Small intestine (tissue), 7 donors: ENCODE measurements around the gene CACNA1I. TPM values are rescaled to one million over a fixed set of nuclear protein-coding genes. Genes with fewer than 3 reads are reported as not detected.

Experiments
- DNase-seq, 2 donors: peaks; one replicate each; pipeline versions ENCODE4 v3.0.0 to v3.0.0-alpha.2; 2013
- FAIRE-seq: peaks from 2 replicates; lab custom pipeline; 2012; peaks lifted over from hg19 to GRCh38; lab: Jason Lieb, UNC
- H3K27ac ChIP-seq, 3 donors: one replicate each; pipeline ENCODE4 v1.5.1; 2013; ENCODE audit warnings: low read length in 2 of 3, mild to moderate bottlenecking in 2 of 3, control low read depth in 1 of 3, inconsistent platforms in 1 of 3, low read depth in 1 of 3, moderate library complexity in 1 of 3
- H3K27me3 ChIP-seq, 3 donors: one replicate each; pipeline ENCODE4 v1.6.1; 2013; ENCODE audit warnings: low read length in 3 of 3, inconsistent platforms in 1 of 3; ENCODE audit not compliant: control insufficient read depth in 3 of 3, insufficient read depth in 3 of 3
- H3K36me3 ChIP-seq, 3 donors: one replicate each; pipeline ENCODE4 v1.6.1; 2013; ENCODE audit warnings: low read length in 3 of 3, inconsistent platforms in 1 of 3, low read depth in 1 of 3, mild to moderate bottlenecking in 1 of 3, moderate library complexity in 1 of 3; ENCODE audit not compliant: control insufficient read depth in 3 of 3, insufficient read depth in 2 of 3
- H3K4me1 ChIP-seq, 3 donors: one replicate each; pipeline ENCODE4 v1.6.1; 2013; ENCODE audit warnings: low read length in 2 of 3, inconsistent platforms in 1 of 3, low read depth in 1 of 3, mild to moderate bottlenecking in 1 of 3, moderate library complexity in 1 of 3; ENCODE audit not compliant: control insufficient read depth in 3 of 3, insufficient read depth in 2 of 3
- H3K4me3 ChIP-seq, 3 donors: one replicate each; pipeline ENCODE4 v1.5.1; 2013; ENCODE audit warnings: low read length in 3 of 3, control low read depth in 1 of 3, inconsistent platforms in 1 of 3, low read depth in 1 of 3, mild to moderate bottlenecking in 1 of 3, moderate library complexity in 1 of 3
- H3K9me3 ChIP-seq, 2 donors: one replicate each; pipeline ENCODE4 v1.6.1; 2013; ENCODE audit warnings: low read depth in 1 of 2, low read length in 1 of 2; ENCODE audit not compliant: control insufficient read depth in 2 of 2, insufficient read depth in 1 of 2
- WGBS, 3 donors: extraction: QIAGEN DNeasy Blood & Tissue Kit; methylation state at CpG; one replicate each; pipeline ENCODE4 v1.1.7; 2013; 5-methylcytosine and 5-hydroxymethylcytosine counted together
- polyA plus RNA-seq, 4 donors: library from polyadenylated mRNA; stranded (reverse) in 3 of 4; unstranded in 1 of 4; fragments of 200-250 nt in 3 of 4; fragments of 120-200 nt in 1 of 4; gene quantifications; one replicate each; pipeline versions ENCODE4 v1.2.1 to v1.2.3, GENCODE V29; 2013
- donor health status: healthy with polysubstance abuse.
- donor health status: control.
- donor health status: control.
- donor health status: Bipolar disorder and iron deficiency.
- donor health status: healthy.

The CACNA1I gene
- polyA plus RNA-seq, 4 donors: under 0.01 to 0.25 (median 0.18) TPM; not detected in 1

DNA sequence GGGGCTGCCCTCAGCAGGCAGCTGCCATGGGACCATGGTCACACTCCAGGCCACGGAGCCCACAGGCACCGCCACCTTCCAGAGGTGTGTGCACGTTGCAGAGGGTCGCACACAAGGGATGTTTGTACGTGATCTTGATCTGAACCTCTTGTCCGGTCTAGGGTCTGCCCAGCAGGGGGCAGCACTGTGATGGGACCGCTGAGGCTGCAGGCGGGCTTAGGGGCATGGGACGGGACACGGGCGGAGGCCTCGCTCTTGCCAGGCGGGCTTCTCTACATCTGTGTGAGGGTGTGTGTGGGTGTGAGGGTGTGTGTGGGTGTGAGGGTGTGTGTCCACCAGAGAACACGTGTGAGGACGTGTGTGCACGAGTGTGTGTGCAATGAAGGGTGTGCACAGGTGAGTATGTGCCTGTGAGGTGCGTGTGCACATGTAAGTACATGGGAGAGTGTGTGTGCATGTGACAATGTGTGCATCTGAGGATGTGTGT is 52.4 kb downstream of the CACNA1I start:
- Histone ChIP-seq H3K4me1 (peaks cover 0 to 6% (median 0%) of the 10 kb centered on the region in 3 donors), H3K4me3 (no peak overlapping the region), H3K27ac (no peak overlapping the region), H3K27me3 (peaks cover 0 to 10% (median 4%) of the 10 kb centered on the region in 3 donors), H3K36me3 (no peaks in the 10 kb centered on the region), H3K9me3 (no peaks in the 10 kb centered on the region)
- WGBS, 3 donors: 36 to 48% (median 41%) methylated on average over 17 of the region's 17 CpGs
- DNase-seq (peak; percentile 37 to 38), FAIRE-seq (no peak)

DNA sequence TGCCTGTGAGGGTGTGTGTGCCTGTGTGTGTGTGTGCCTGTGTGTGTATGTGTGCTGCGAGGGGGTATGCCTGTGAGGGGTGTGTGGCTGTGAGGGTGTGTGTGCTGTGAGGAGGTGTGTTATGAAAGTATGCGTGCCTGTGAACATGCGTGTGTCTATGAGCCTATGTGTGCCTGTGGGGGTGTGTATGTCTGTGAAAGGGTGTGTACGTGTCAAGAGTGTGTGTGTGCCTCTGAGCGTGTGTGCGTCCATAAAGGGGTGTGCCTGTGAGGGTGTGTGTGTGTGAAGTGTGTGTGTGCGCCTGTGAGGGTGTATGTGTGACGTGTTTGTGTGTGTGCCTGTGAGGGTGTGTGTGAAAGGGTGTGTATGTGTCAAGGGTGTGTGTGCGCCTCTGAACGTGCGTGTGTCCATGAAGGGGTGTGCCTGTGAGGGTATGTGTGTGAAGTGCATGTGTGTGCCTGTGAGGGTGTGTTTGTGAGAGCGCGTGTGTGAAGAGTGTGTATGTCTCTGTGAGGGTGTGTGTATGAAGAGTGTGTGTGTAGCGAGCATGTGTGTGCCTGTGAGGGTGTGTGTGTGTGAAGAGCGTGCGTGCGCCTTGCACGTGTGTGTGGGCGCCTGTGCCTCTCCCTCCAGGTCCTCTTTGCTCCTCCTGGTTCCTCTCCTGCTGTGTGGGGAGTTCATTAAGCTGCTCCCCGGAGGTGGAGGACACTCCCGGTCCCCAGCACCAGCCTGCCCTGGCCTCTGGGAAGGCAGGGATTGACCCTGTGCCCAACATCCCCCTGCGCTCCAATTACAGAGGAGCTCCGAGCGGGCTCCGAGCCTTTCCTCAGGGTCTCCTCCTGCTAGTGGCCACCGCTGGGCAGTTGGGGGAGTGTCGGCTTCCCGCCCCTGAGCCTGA is 53.3 kb downstream of the CACNA1I start:
- Histone ChIP-seq H3K4me3 (no peak overlapping the region), H3K27ac (no peak overlapping the region), H3K4me1 (peaks cover 0 to 6% (median 0%) of the 10 kb centered on the region in 3 donors), H3K27me3 (peaks cover 0 to 10% (median 4%) of the 10 kb centered on the region in 3 donors), H3K36me3 (no peaks in the 10 kb centered on the region), H3K9me3 (no peaks in the 10 kb centered on the region)
- WGBS, 3 donors: 42 to 61% (median 54%) methylated on average over 26 to 28 of the region's 28 CpGs
- DNase-seq (peak in 1 of 2 donors; percentile 10), FAIRE-seq (no peak)

DNA sequence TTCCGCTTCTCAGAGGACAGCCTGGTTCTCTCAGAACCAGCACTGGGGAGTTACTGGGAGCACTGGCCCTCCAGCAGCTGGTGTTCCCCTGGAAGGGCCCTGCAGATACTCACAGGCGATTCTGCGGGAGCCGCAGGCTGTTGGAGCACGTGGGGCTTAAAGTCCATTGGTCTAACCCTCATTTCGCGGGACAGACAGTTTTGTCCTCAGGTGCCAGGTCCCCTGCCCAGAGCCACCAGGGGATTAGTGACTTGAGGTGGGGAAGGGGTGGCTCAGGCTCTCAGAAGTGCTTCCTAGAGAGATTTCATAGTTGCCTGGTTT is 53.9 kb downstream of the CACNA1I start:
- no peak for FAIRE-seq
- peak; percentile 16 to 57 for DNase-seq

DNA sequence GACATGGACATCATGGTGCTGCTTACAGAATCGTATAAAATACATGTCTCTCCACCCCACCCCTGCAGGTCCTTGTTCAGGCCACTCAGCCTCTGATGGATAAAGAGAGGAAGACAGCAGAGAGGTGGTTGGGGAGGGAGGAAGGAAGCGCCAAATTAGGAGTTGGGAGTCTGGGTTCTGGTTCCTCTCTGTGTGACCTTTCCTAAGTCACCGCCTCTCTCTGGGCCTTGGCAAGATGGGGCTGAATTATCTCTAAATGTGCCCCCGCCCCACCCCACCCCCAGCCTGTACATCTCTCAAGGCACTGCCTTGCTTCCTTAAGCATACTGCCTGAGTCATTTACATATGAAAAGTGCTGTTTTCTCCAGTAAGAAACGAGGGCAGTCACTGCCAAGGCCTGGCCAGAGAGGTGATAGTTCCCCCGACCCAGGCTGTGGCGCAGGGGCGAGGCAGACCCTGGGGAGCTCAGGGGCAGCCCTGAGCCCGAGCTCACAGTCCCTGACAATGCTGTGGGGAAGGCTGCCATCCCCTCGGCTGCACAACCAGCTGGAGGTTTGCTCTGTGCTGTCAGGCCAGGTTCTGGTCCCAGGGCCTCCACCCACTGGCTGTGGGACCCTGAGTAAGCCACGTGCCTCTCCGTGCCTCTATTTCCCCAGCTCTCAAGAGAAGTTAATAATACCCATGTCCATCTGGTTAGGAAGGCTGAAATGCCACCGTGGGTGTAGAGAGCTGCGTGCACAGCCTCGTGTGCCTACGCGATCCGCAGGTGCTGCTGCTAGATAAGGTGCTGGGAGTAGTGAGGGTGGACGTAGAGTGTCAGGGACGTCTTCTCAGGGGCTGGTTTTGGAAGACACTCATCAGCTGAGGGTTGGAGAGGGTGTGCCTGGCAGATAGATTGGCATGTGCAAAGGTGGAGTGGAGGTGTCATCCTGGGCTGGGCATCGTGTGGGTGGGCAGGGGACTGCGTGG is 55.3 kb downstream of the CACNA1I start:
- H3K36me3 ChIP-seq: no peaks in the 10 kb centered on the region
- H3K4me3 ChIP-seq: no peak overlapping the region
- 54 to 67% (median 63%) methylated on average over 22 of the region's 22 CpGs for WGBS, 3 donors
- FAIRE-seq: no peak
- DNase-seq: no peak
- H3K9me3 ChIP-seq: no peaks in the 10 kb centered on the region
- peaks cover 0 to 10% (median 4%) of the 10 kb centered on the region in 3 donors for H3K27me3 ChIP-seq
- no peak overlapping the region for H3K27ac ChIP-seq
- peaks cover 0 to 6% (median 0%) of the 10 kb centered on the region in 3 donors for H3K4me1 ChIP-seq

More for the DNA sequence above, 53.9 kb downstream of the CACNA1I start:
- Histone ChIP-seq H3K27me3 (peaks cover 0 to 10% (median 4%) of the 10 kb centered on the region in 3 donors), H3K9me3 (no peaks in the 10 kb centered on the region), H3K4me3 (no peak overlapping the region), H3K27ac (no peak overlapping the region), H3K4me1 (peaks cover 0 to 6% (median 0%) of the 10 kb centered on the region in 3 donors), H3K36me3 (no peaks in the 10 kb centered on the region)
- 2 to 35% (median 15%) methylated on average over 7 of the region's 7 CpGs for WGBS, 3 donors

DNA sequence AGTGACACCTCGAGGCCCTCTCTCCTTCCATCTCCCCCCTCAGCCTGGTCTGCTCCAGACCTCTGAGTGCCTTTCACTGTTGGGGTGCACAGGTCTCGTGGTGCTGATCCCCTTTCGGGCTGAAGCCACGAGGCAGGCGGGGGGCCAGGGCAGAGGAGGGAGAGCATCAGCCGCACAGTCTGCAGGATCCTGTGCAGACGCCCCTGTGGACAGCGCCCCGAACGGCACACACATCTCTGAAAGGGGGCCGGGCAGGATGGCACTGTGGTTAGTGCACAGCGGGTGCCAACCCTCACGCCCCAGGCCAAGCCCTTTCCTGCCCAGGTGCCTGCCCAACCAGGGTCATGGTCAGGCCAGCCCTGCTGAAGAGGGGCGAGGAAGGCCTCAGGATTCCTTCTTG is 56.7 kb downstream of the CACNA1I start:
- Histone ChIP-seq H3K4me3 (no peak overlapping the region), H3K27me3 (peaks cover 0 to 10% (median 4%) of the 10 kb centered on the region in 3 donors), H3K4me1 (peaks cover 0 to 6% (median 0%) of the 10 kb centered on the region in 3 donors), H3K36me3 (no peaks in the 10 kb centered on the region), H3K9me3 (no peaks in the 10 kb centered on the region), H3K27ac (no peak overlapping the region)
- no peak for DNase-seq
- 66 to 75% (median 71%) methylated on average over 14 of the region's 14 CpGs for WGBS, 3 donors
- FAIRE-seq: no peak

DNA sequence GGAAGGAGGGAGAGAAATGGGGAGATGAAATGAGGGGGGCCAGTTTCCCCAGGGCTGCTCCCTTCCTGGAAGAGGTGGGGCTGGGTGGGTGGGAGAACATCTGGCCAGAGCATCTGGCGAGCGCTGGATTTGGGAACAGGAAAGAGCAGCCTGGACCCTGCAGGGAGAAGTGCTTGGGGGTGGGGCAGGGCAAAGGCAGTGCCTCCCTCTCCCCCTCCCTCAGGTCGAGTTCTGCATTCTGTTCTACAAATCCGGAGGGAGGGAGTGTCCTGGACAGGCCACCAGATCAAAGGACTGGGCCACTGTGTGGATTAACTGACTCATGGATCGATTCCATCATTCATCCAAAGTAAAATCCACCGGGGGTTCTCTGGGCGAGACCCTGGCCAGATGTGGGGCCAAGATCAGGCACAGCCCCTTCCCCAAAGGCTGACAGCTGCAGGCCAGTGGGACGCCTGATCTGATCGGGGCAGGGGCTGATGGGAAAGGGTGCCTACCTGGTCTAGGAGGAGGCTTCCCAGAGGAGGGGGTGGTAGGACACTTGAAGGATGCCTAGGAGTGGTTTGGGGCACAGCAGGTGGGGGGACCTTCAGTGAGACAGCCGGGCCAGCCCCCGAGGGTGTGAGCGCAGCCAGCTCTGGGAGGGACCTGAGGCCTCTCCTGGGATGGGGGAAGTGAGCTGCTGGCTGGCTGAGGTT is 57.5 kb downstream of the CACNA1I start:
- FAIRE-seq (no peak), DNase-seq (no peak)
- 61 to 71% (median 65%) methylated on average over 11 to 12 of the region's 12 CpGs for WGBS, 3 donors
- H3K4me1 ChIP-seq: peaks cover 0 to 6% (median 0%) of the 10 kb centered on the region in 3 donors
- no peak overlapping the region for H3K4me3 ChIP-seq
- no peaks in the 10 kb centered on the region for H3K36me3 ChIP-seq
- H3K27me3 ChIP-seq: peaks cover 0 to 10% (median 4%) of the 10 kb centered on the region in 3 donors
- H3K27ac ChIP-seq: no peak overlapping the region
- H3K9me3 ChIP-seq: no peaks in the 10 kb centered on the region

DNA sequence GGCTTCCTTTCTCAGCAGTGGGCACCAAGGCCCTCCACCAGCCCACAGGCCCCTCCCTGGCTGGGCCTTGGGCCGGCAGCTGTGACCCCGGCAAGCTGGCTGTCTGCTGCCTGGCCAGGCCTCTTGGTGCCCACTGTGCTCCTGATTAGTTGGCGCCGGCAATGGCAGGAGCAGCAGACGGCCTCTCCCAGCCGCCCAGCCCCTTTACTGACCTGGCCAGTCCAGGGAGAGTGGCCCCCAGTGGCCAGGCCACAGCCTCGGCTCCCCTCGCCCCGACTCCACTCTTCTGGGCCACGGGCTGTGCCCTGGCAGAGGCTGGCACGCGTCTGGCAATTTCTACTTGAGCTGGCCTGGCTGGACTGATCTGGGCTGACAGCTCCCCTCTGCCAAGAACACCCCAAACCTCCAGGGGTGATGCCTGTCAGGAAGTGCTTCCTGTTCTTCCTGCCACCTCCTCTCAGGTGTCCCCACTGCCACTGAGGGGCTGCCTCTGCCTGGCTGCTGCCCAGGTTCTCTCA is 58.1 kb downstream of the CACNA1I start:
- Histone ChIP-seq H3K4me3 (no peak overlapping the region), H3K9me3 (peaks cover 0 to 1% of the 10 kb centered on the region in 2 donors), H3K27me3 (peaks cover 0 to 7% (median 3%) of the 10 kb centered on the region in 3 donors), H3K4me1 (peaks cover 0 to 6% (median 0%) of the 10 kb centered on the region in 3 donors), H3K27ac (no peak overlapping the region), H3K36me3 (no peaks in the 10 kb centered on the region)
- WGBS, 3 donors: 79 to 87% (median 87%) methylated on average over 11 to 12 of the region's 12 CpGs
- FAIRE-seq (no peak), DNase-seq (no peak)
